Prostate gland (tissue), 2 donors: ENCODE measurements around the gene EIF2S2. TPM values are rescaled to one million over a fixed set of nuclear protein-coding genes. Genes with fewer than 3 reads are reported as not detected.

Source experiments
- DNase-seq: peaks from one replicate; pipeline ENCODE4 v3.0.0-alpha.2; 2019; ENCODE audit warnings: low spot score
- H3K27ac ChIP-seq, 2 donors: fragments of 200-600 bp; sonication (generic); 2 replicates each; pipeline ENCODE4 v1.5.1; 2017 to 2019
- H3K27me3 ChIP-seq: fragments of 200-600 bp; sonication (generic); replicated peaks from 2 replicates; pipeline ENCODE4 v1.5.1; 2019; ENCODE audit not compliant: insufficient read depth
- H3K36me3 ChIP-seq, 2 donors: fragments of 200-600 bp; sonication (generic); 1 replicate in 1 of 2; 2 replicates in 1 of 2; pipeline versions ENCODE4 v1.5.1 to v1.8.1; 2017 to 2019
- H3K4me1 ChIP-seq: fragments of 200-600 bp; sonication (generic); replicated peaks from 2 replicates; pipeline ENCODE4 v1.5.1; 2019
- H3K4me3 ChIP-seq, 2 donors: fragments of 200-600 bp; sonication (generic); 2 replicates each; pipeline ENCODE4 v1.5.1; 2017 to 2019
- H3K9me3 ChIP-seq: fragments of 200-600 bp; sonication (generic); 2 replicates; pipeline ENCODE4 v1.5.1; 2017
- POLR2A ChIP-seq: fragments of 450-650 bp; IDR thresholded peaks from one replicate; pipeline ENCODE4 v1.6.1; 2016; ENCODE audit warnings: antibody characterized with exemption, mild to moderate bottlenecking
- POLR2AphosphoS5 ChIP-seq: sonication (generic); formaldehyde crosslinking; IDR thresholded peaks from one replicate; pipeline ENCODE4 v1.6.1; 2017; ENCODE audit warnings: antibody characterized with exemption
- WGBS: methylation state at CpG from one replicate; pipeline ENCODE4 v1.1.5; 2018; 5-methylcytosine and 5-hydroxymethylcytosine counted together
- intact Hi-C: fragments of 100-400 bp; cut with DNase I; formaldehyde crosslinking; loops from one replicate; pipeline ENCODE4 v1.14.2; 2022
- microRNA-seq: library from miRNA; unstranded; fragments of <30 nt; microRNA quantifications from one replicate; pipeline ENCODE4, GENCODE V29; 2016
- small RNA-seq, 2 donors: library from RNA; depleted of rRNA; stranded (forward); fragments of <200 nt; gene quantifications; one replicate each; pipeline ENCODE3, GENCODE V24; 2016
- total RNA-seq, 2 donors: library from RNA; depleted of rRNA; stranded (reverse); fragments of >200 nt; gene quantifications; one replicate each; pipeline ENCODE4 v1.1.0, GENCODE V29; 2016
- TF ChIP-seq, protein P1 (sequence below), 4 experiments: fragments of 200-600 bp in 2 of 4; fragments of 450-650 bp in 2 of 4; sonication (generic) in 2 of 4; IDR thresholded peaks; 1 replicate in 3 of 4; 2 replicates in 1 of 4; pipeline ENCODE4 v1.5.1; 2016 to 2019; ENCODE audit warnings: antibody characterized with exemption in 4 of 4, mild to moderate bottlenecking in 2 of 4, moderate library complexity in 2 of 4

EIF2S2 gene
- total RNA-seq, 2 donors from 2014 or later = 32.7 to 41.0 TPM

DNA sequence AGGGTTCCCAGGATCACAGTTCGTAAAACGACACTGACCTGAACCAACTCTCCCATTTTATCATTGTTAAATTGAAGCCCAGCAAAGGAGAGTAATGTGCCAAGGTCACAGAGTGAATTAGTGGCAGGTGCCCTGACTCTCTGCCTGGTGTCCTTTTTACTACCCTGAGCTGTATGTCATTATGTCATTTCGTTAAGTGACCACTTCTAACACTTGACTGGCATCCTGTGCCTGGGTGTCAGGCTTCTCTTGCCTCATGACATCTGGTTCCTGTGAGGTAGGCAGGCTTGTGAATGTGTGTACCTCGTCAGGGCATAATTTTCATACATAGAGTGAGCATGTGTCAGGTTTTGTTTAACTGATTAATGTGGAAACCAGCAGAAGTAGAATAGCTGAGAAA lies 69.8 kb downstream of the EIF2S2 start:
- Histone ChIP-seq H3K27me3 (no peaks in the 10 kb centered on the region), H3K9me3 (no peaks in the 10 kb centered on the region), H3K27ac (no peak overlapping the region), H3K4me3 (no peak overlapping the region), H3K36me3 (no peaks in the 10 kb centered on the region), H3K4me1 (no peaks in the 10 kb centered on the region)
- TF ChIP-seq POLR2A (no peak), POLR2AphosphoS5 (no peak)
- TF ChIP-seq, protein P1, sequence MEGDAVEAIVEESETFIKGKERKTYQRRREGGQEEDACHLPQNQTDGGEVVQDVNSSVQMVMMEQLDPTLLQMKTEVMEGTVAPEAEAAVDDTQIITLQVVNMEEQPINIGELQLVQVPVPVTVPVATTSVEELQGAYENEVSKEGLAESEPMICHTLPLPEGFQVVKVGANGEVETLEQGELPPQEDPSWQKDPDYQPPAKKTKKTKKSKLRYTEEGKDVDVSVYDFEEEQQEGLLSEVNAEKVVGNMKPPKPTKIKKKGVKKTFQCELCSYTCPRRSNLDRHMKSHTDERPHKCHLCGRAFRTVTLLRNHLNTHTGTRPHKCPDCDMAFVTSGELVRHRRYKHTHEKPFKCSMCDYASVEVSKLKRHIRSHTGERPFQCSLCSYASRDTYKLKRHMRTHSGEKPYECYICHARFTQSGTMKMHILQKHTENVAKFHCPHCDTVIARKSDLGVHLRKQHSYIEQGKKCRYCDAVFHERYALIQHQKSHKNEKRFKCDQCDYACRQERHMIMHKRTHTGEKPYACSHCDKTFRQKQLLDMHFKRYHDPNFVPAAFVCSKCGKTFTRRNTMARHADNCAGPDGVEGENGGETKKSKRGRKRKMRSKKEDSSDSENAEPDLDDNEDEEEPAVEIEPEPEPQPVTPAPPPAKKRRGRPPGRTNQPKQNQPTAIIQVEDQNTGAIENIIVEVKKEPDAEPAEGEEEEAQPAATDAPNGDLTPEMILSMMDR (IDR thresholded peaks at IDR 0.05) = no peak
- intact Hi-C loops = no loop called here
- WGBS = 77% methylated on average over 4 of the region's 4 CpGs
- DNase-seq = no peak

DNA sequence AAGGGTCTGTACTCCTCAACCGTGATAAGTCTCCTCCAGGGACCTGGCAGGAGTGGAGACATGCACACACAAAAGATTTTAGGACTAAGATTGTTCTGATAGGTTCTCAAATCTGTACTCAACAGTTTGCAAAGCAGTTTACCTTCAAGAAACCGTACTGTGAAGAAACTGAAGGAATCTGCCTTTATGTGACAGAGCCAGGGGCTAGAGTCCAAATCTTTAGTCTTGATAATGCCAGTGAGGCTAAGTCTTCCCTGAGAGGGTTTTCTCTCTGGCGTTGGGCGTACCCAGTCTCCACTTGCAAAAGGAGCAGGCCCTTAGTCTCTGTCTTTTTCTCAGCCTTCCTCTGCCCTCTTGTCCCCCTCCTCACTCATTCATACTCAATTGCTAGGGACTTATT lies 70.8 kb downstream of the EIF2S2 start:
- H3K4me1 ChIP-seq = no peaks in the 10 kb centered on the region
- DNase-seq = no peak
- TF ChIP-seq POLR2AphosphoS5 (no peak), POLR2A (no peak)
- TF ChIP-seq, protein P1 (IDR thresholded peaks at IDR 0.05) = no peak
- no peak overlapping the region for H3K4me3 ChIP-seq
- no peaks in the 10 kb centered on the region for H3K9me3 ChIP-seq
- intact Hi-C loops = no loop called here
- WGBS = 54% methylated on average over 4 of the region's 4 CpGs
- H3K27me3 ChIP-seq = no peaks in the 10 kb centered on the region
- H3K36me3 ChIP-seq = no peaks in the 10 kb centered on the region
- H3K27ac ChIP-seq = no peak overlapping the region

DNA sequence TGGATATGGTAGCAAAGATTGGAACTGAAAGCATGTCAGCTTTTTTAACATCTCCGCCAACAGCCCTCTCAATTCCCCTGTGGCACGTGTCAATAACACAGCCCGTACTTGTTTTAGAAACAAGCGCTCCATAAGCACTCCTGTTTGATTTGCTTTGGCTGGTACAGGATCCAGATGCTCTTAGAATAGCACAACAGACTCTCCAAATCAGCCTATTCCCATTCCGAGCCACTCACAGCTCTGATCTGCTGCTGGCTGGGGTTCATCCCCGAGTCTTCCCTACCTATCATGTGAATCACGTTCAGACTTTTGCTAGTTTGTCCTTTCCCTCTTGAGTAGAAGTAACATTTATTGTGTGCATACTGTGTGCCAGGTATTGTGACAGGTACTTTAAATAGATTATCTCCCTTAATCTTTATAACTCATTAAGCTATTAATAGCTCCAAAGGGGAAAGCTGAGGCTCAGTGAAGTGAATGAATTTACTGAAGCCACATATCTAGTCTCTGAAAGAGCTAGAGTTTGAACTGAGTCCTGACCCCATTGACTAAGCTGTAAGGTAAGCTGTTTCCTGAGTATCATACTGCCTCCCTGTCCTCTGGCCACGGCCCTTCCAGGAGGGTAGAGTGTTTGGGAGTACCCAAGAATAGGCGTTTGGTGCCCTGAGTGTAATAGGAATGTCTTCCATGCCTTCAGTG lies 71.6 kb downstream of the EIF2S2 start:
- Histone ChIP-seq H3K36me3 (no peaks in the 10 kb centered on the region), H3K27ac (no peak overlapping the region), H3K4me1 (no peaks in the 10 kb centered on the region), H3K9me3 (no peaks in the 10 kb centered on the region), H3K4me3 (no peak overlapping the region), H3K27me3 (no peaks in the 10 kb centered on the region)
- WGBS = 49% methylated on average over 9 of the region's 9 CpGs
- no peak for DNase-seq
- TF ChIP-seq POLR2A (no peak), POLR2AphosphoS5 (no peak)
- intact Hi-C loops = no loop called here

Small RNA genes lying within 50 kb of the gene (microRNA-seq; reads per million reads assigned to microRNA genes)
- gene MIR4755 = not detected

Small RNA genes lying within 50 kb of the gene (small RNA-seq; reads per million reads assigned to genes)
- gene MIR4755 = 0 to 0.09 reads per million in 2 donors

Other genes starting within 250 kb of the EIF2S2 start
- gene RALY, start 118.3 kb downstream of the EIF2S2 start, total RNA-seq = 100 to 1,000 TPM; 120 to 187 TPM
- 1 to 10 TPM in 1 of 2 donors, not detected in 1; 3.6 TPM for gene ASIP, start 129.2 kb upstream of the EIF2S2 start, total RNA-seq
- gene AHCY, start 191.1 kb upstream of the EIF2S2 start, total RNA-seq = 100 to 1,000 TPM; 162 to 170 TPM